GM18909 (cell line): ENCODE results near the gene EXOC3L1.

Source experiments
- ATAC-seq: cut with Tn5 transposase; IDR thresholded peaks from one replicate; pipeline ENCODE4 v1.9.1; 2021; ENCODE audit warnings: mild to moderate bottlenecking; ENCODE audit not compliant: unreplicated experiment, poor library complexity

EXOC3L1 gene

DNA sequence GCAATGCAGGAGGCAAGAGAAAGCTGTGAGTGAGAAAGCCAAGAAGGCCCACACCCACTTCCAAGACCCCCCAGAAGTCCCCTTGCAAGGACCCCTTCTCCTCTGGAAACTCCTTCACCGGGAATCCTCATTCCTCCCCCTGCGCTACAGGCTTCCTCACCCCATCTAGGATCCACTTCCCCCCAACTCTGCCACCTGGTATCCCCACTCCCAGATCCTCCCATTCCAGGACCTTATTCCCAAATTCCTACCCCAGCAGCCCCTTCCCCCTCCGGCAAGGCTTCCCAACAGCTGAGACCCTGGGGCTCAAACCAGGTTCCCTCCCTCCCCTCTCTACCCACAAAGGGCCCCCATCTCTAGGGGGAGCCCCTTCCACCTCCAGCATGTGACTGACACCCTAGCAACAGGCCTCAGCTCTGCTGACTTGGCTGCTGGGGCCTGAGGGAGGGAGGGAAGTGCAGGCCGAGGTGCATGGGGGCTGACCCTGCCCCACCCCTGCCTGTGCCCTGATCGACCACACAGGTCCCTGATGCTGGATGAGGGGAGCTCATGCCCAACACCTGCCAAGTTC, 23.3 kb downstream of the EXOC3L1 start:
- no peak for ATAC-seq

DNA sequence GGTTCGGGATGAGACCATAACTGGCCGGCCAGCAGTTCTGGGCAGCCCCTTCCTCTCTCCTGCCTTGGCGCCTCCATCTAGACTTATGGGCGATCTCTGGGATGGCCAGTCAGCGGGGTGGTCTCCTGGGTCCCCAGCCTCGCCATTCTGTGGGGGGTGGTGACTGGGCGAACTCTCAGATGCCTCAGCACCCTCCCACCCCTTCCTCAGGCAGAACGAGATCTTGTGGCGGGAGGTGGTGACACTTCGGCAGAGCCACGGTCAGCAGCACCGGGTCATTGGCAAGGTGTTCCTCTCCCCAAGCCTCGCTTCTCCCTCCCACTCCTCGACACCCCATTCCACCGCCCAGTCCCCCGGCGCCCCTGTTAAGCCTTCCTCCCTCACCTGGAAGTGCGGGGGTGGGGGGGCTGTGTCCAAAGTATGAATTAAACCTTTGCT, 23.8 kb downstream of the EXOC3L1 start:
- ATAC-seq, result no peak

DNA sequence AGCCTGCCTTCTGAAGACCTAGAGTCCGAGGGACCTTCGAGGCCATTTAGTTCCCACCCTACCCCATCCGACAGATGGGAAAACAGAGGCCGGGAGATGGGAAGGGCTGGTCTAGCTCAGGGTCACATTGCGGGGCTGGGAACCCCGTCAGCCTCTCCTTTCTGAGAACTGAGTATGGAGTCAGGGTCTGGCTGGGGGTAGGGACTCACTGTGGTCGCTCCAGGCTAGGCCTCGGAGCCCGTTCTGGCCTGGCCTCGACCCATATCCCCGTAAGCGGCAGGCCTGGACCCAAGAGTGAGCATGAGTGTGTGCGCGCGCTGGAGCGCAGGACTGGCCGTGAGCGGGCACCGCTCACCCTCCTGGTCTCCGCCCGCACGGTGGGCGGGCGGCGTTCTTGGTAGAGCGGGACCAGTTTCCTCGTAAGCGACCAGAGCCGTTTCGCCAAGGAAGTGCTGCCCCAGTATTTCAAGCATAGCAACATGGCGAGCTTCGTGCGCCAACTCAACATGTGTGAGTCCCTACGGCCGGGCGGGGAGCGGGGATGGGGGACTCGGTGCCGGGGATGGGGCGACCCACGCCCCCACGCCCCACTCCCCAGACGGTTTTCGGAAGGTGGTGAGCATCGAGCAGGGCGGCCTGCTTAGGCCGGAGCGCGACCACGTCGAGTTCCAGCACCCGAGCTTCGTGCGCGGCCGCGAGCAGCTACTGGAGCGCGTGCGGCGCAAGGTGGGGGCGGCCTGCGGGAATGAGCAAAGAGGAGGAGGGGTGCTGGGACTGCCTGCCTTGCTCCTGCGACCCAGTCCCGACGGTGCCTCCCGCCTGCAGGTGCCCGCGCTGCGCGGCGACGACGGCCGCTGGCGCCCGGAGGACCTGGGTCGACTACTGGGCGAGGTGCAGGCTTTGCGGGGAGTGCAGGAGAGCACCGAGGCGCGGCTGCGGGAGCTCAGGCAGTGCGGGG, 24.5 kb downstream of the EXOC3L1 start:
- no peak for ATAC-seq

DNA sequence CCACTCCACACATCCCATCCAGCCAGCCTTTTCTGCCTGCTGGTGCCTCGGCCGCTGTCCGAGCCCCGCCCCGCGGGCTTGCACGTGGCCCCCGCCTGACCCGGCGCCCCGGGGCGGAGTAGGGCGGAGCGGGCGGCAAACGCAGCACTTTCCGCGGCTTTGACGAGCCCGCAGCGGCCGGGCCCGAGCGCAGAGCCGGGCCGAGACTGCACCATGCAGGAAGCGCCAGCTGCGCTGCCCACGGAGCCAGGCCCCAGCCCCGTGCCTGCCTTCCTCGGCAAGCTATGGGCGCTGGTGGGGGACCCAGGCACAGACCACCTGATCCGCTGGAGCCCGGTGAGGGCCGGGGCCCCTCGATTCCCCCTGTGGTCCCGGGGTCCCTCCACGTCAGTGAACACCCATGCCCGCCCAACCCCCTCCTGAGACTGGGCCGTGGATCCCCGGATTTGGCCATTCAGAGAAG, 25.3 kb downstream of the EXOC3L1 start, which contains the start of gene HSF4:
HSF4 (plus strand) TSS at position 147 of the 463 bp plus-strand sequence; CDS start at position 214, 67 bp downstream.
- ATAC-seq, result no peak

DNA sequence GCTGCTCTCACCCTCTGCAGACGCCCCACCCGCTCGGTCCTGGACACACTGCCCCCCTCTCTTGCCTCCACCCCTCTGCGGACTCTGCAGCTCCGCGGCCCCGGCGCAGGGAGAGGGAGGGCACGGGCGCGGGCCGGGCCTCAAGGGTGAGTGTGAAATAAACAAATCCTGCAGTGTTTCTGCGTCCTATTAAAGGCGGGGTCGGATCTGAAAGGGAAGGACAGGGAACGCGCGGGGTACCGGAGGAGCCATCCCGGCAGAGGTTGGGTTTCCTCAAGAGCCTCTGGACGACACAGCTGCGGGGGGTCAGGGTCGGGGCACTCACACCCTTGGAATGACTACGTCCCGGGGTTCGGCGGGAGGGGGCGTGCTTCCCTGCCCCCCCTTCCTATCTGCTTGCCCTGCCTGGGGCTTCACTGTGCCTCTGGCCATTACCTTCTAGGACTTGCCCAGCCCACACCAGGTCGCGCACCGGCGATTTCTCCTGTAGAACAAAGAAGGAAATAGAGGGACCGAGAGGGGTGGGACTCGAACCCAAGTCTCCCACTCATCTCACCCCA, 25.9 kb downstream of the EXOC3L1 start:
- ATAC-seq, result no peak

DNA sequence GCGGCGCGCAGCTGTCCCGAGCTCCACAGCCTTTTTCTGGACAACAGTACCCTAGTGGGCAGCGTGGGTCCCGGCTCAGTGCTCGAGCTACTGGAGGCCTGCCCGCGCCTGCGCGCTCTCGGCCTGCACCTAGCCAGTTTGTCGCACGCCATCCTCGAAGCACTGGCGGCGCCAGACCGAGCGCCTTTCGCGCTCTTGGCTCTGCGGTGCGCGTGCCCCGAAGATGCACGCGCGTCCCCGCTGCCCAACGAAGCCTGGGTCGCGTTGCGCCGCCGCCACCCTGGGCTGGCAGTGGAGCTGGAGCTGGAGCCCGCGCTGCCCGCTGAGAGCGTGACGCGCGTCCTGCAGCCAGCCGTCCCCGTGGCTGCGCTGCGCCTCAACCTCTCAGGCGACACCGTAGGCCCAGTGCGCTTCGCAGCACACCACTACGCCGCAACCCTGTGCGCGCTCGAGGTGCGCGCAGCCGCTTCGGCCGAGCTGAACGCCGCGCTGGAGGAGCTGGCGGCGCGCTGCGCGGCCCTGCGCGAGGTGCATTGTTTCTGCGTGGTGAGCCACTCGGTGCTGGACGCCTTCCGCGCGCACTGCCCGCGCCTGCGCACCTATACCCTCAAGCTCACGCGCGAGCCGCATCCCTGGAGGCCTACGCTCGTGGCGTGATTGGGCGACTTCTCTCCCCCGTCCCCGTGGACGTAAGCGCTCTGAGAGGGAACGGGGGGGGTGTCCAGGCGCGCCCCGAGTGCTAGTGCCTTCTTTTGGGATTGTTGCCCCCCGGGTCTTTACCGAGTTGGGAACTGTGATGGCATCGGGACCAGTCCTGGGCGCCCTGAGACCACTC, 26.6 kb downstream of the EXOC3L1 start:
- no peak for ATAC-seq

DNA sequence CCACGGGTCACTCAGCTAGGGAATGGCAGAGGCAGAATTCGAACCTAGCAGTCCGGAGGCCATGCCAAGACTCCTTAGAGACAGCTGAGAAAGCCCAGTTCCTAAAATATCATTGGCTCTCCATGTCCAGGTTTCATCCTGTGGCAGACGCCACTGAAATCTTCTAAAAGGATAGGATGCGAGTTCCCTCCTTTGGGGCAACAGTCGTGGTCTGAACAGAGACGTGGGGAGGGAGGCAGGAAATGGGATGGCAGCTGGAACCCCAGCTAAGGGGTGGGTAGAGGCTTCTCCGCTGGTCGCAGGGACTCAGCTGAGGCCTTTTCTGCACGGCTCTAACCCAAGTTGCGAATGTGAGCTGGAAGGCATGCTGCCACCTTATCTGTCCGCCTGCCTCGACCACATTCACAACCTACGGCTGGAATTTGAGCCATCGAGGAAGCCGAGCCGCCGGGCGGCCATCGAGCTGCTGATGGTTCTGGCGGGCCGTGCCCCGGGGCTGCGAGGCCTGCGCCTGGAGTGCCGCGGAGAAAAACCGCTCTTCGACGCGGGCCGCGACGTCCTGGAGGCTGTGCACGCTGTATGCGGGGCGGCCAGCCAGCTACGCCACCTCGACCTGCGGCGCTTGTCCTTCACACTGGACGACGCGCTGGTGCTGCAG, 27.3 kb downstream of the EXOC3L1 start:
- ATAC-seq, result no peak

DNA sequence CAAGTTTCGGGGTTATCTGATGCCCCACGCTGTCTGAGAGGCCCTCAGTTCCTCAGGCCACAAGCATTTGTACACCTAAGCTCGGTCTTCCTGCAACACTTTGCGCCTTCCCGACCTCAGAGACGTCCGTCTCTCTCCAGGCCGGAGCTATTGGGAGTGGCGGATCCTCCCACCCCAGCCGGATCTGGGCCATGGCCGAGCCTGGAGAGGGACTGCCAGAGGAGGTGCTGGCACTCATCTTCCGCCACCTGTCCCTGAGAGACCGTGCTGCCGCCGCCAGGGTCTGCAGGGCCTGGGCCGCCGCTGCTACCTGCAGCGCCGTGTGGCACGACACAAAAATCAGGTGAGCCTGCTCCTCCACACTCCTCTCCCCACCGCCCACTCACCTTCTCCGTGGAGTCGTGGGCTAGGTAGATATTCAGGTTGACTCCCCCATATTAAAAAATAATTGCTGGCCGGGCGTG, 28.3 kb downstream of the EXOC3L1 start:
- ATAC-seq, result no peak

DNA sequence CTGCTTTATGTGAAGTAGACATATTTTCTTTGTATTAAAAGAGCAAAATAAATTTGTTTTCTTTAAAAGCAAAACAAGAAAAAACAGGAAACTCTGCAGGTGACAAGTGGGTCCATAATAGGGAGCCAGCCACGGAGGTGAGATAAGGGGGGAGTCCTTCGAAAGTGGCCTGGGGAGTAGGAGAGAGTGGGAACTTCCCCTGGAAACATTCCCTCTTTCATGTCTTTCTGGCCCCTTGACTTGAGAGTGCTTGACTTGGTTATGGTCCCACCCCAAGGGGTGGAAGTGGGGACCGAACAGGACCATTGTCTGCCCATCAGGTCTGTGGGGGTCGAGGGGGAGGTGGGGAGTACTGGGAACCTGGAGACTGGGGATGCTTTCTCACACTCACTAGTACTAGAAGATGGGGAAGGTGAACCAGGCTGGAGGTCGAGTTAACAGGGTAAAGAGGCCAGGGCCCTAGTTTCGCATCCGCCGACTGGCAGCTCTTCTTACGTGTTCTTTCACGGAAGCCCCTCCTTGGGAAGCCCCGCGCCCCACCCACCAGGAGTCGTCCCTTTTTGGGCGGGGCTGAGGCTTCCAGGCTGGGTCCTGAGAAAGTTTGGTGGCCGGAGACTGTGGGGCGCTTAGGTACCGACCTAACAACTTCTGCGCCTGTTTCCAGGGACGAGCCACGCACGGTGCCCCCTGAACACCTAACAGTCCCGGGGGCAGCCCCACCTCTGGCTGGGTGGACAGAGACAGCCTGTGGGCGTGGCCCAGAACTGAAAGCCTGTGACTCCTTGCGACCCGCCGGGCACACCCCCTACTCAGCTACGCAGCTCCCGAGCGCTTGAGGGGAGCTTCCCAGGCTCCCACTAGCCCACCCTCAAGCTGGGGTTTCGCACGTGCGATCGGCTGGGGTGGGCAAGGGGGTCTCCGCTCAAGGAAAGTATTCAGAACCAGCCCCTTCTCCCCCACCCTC, 31.0 kb downstream of the EXOC3L1 start:
- peak; percentile 35 for ATAC-seq

DNA sequence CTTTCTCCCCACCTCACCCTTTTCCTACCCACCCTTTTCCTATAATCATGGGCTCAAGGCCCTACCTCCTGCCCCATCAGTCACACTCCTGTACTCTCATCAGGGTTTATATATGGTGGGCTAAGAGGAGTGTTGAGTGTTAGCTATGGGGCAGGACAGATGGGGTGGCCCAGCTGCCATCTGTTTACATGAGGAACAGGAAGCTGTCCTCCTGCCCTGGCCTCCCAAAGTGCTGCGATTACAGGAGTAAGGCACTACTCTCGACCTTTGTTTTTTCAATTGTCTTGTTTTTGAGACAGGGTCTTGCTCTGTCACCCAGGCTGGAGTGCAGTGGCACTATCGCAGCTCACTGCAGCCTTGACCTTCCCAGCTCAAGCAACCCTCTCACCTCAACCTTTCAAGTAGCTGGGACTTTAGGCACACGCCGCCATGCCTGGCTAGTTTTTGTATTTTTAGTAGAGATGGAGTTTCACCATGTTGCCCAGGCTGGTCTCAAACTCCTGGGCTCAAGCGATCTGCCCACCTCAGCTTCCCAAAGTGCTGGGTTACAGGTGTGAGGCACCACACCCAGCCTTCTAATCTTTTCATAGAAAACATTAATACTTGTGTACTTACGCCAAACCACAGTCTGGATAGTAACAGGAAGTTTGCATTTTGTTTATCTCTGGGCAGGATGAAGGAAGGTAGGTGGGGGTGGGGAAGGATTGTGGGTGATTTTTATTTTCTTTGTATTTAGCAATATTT, 31.9 kb downstream of the EXOC3L1 start:
- ATAC-seq, result no peak

DNA sequence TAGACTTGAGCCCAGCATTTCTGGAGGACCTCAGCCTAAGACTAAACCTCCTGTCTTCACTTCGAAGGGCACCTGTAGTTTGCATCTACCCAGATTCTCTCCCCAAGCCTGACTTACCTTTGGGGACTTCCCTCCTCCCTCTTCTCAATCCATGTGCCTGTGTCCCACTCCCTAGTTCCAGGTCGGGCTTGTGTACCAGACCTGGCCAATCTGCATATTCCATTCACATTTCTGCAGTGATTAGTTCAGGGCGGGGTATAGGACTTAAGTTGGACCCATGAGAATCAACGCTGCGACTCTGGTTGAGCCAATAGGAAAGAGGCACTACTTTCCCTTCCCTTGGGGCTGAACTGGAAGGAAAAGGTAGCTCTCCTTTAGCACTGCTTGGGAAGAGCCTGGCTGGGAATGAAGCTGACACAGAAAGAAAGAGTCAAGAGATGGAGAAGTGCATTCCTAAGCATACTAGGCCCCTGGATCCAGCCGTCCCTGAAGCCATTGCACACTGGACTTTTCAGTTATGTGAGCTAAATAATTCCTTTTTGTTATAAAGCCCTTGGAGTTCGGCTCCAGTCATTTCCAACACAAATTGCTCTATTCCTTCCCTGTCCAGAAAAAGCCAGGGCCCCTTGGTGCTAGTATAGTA, 32.7 kb downstream of the EXOC3L1 start:
- ATAC-seq, result no peak

DNA sequence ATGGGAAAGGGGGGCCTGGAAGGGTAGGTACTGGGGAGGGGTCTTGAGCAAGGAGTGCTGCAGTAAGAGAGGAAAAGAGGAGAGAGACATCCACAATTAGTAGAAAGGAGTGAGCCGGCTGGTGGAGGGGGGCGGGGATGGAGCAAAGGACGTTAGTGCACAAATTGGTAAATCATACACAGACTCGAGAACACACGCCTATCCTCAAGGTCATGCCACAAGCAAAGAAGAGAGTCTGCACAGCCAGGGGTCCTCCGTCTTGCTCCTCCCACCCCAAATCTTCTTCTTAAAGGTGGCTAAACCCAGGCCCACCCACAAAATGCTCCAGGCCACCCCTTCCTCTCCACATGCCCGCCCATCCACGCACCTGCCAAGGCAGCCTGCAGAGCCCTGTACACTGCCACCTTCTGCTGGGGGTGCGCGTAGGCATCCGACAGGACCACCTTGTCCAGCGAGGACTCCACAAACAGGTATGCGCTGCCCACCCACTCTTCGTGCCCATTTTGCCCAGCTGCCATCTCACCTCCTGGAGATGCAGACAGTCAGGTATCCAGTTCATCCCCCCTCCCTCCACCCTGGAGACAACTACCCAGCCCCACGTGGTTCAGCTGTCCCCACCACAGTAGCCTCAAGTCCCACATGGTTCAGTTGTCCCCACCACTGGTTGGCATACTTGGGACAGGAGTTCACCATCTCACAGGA, 33.6 kb downstream of the EXOC3L1 start:
- no peak for ATAC-seq

DNA sequence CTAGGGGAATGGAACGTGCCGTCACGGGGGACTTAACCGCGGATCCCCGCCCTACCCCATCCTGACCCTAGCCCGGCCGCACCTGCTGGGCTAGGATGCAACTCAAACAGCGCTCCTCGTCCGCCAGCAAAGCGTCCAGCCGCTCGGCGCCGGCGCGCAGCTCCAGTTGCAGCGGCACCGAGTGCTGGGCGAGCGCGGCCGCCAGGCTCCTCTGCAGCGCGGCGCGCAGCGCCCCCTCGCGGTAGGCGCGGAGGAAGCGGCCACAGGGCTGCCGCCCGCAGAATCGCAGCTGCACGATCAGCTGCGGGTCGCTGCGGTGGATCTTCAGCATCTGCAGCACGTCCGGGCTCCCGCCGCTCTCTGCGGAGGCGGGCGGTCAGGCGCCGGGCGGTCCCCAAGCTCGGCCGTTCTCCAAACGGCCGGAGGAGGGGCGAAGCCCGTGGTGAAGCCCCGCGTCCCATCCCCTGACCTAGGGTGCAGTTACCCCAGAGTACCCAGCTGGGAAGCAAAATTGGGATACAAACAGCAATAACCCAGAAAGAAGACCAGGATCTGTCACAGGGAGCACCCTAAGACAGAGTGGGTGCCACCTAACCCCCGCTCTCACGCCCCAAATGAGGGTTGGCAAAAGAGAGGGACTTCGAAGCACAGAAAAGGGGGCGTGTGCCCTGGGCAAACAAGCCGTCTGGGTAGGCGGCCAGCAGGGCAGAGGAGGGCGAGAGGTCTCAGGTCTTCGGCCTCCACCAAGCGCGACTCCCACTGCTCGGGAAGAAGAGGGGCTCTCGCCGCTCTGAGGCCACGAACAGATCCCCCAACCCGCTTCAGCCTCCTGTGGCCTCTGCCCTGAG, 34.4 kb downstream of the EXOC3L1 start:
- ATAC-seq, result no peak

DNA sequence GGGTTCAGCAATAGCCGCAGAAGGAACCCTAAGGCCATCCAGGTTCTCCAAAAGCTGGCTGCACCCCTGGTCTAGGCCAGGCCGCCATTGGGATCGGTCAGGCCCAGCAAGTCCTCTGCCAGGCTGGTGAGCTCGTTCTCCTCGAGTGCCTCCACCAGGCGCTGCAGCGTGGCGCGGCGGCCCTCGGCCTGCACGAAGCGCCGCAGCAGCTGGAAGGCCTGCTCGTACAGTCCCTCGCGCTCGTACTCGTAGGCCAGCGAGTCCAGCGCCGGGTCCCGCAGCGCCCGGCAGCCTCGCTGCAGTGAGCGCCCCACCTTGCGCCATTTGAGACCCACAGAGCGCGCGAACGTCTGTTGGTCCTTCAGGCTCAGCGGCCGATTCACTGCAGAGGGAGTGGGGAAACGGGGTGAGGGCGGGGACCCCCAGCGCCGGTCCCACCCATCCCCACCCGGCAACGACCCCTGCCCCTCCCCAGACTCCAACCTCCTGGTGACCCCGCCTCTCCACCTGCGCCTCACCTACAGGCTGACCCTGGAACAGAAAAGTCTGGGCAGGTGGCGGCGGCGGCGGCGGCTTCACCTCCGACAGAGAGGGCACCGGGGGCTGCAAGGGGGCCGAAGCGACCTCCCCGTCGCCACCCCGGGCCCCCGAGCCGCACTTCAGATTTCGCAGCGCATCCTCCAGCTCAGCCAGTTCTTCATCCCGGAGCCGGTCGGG, 35.2 kb downstream of the EXOC3L1 start:
- no peak for ATAC-seq

DNA sequence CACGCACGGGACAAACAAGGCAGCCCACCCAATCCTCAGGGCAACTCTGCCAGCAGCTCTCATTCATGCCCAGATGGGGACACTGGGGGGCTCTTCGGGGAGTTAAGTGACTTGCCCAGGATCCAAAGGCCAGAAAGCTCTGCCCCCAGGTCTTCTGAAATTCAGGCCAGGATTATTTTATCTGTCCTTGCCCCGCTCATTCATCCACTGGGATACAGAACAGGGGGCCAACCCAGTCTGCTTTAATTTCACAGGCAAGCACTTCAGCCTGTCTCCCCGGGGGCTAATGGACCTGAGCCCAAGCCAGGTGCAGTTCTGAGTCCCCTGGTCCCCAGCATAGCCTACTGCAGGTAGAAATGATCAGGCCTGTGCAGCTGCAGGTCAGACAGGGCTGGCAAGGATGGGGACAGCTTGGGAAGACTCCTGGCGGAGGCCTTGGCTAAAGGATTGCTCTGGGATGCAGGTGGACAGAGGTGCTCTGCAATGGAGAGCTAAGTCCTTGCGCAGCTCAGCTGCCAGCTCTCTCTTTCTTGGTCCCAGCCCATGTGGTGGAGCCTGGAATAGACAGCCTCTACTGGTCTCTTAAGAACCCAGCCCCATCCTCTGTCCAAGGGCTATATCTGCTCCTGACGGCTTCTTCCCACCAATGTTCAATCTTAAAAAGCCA, 38.4 kb downstream of the EXOC3L1 start:
- ATAC-seq, result no peak
